ENCODE data around the gene PPARG.
"Not testable (repeated sequence)": the region's sequence is repeated elsewhere in the genome, so short reads cannot be mapped to it uniquely, and the experiment has no call there.

The PPARG gene

GRCh38 chr3:12461097-12461649, 172.3 kb downstream of the PPARG start:
- no peak for DNase-seq (ENCODE audit: low read depth)

DNA sequence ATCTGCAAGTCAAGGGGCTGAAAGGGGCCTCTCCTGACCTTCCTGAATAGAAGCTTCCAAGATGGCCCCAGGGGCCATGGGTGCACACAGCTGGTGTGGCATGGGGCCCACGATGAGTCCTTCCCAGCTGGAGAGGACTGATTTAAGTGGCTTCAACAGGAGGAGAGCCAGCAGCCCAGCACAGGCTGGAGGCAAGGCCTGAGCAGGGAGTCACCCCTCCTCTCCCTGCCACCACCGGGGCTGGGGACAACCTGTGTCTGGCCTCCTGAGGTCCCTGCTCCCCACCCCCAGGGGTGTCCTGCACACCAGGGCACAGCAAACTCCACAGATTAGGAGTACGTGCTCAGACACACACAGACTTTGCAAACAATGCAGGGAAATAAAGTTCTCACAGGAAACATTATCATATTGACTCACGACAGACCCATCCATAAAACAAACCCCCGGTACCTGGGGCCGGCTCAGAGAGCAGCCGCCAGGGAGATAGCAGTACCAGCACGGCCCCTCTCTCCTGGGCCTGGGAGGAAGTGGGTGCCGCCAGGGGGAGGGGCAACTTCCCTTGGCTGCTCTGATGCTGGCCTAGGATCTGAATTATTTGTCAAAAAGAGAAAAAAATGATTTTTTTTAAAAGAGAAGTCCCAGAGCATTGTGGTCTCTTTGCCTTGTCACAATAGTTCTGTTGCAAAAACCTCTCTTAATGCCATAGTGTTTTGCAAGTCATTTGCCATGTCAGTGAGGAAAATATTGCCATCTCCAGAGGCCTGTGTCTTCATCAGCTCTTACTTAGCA, 173.5 kb downstream of the PPARG start:
- no peak for DNase-seq (ENCODE audit: low read depth)

DNA sequence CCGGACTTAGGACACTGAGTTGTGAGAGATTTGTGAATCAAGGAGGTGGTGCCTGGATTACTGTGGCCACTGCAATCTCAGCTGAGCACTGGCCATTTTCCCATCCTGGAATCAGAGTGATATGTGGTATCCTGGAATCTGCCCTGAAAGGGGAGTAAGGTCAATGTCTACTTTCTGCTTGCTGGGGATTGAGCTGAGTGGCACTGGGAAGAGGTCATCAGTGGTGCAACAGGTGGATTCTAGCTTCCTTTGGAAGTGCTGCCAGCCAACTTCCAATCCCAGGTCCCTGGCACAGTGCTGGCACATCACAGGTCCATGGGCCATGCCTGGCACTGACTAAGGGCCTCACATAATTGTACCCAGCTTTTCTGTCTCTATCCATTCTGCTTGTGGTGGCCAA, 174.8 kb downstream of the PPARG start:
- DNase-seq (ENCODE audit: low read depth), result no peak

GRCh38 chr3:12464181-12464580, 175.3 kb downstream of the PPARG start:
- no peak for DNase-seq (ENCODE audit: low read depth)

GRCh38 chr3:12465151-12465835, 176.4 kb downstream of the PPARG start:
- no peak for DNase-seq (ENCODE audit: low read depth)

DNA sequence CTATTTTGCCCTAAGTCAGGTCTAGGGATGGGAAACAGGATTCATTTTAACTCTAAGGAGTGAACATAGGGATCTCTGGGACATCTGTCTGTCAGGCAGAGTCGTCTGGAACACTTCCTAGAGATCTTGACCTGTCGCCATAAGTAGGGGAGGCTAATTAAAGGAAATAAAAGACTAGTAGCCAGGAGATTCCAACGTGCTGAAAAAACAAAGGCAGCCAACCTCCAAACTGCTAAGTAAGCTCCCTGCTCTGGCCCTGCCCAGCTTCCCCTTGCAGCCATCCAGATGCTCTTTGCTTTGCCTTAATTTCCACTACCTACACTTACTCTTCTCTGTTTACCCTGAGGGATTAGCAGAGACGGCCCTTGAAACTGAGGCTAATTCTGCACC, 177.0 kb downstream of the PPARG start:
- no peak for DNase-seq (ENCODE audit: low read depth)

GRCh38 chr3:12467746-12468145, 178.9 kb downstream of the PPARG start:
- DNase-seq (ENCODE audit: low read depth), result no peak

- DNase-seq (ENCODE audit: low read depth), result no peak
Measured at GRCh38 chr3:12468276-12468675, 179.4 kb downstream of the PPARG start.

DNA sequence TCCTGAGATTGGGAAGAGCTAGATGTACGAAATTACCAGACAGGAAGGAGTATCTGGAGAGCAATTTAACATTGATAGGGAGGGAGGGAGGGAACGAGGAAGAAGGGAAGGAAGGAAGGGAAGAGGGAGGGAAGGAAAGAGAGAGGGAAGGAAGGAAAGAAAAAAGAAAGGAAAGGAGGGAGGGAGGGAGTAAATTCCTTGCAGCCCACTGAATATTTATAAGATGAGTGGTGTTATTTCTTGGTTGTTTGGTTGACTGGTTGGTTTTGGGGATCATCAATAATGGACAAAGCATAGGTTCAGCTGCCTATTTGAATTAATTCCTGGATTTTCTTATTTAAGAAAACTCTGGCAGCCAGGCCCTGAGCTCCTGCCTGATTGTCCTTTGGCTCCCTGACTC, 179.9 kb downstream of the PPARG start:
- no peak for DNase-seq (ENCODE audit: low read depth)

DNA sequence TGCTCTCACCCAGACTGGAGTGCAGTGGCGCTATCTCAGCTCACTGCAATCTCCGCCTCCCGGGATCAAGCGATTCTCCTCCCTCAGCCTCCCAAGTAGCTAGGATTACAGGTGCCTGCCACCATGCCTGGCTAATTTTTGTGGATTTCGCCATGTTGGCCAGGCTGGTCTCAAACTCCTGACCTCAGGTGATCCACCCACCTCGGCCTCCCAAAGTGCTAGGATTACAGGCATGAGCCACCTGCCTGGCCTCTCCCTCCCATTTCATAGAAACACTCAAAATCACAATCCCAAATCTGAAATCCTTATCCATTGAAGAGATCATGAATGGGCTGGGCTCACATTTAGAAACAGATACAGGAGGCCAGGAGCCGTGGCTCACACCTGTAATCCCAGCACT, 180.4 kb downstream of the PPARG start:
- DNase-seq (ENCODE audit: low read depth), result not testable (repeated sequence)

DNA sequence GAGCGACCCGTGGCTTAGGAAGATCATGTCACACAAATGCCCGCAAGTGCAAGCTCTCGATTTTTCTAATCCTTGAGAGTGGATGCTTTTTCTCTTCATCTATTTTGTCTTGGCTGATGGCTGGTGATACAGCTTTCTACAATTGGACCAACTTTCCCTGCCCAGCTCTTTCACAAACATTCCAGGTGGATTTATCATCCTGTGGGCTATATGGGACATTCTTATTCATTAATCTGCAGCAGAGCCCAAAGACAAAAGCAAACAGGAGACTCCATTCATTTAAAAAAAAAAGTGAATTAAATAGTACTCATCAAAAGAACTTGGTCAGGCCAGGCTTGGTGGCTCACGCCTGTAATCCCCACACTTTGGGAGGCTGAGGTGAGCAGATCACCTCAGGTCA, 181.2 kb downstream of the PPARG start:
- no peak for DNase-seq (ENCODE audit: low read depth)

DNA sequence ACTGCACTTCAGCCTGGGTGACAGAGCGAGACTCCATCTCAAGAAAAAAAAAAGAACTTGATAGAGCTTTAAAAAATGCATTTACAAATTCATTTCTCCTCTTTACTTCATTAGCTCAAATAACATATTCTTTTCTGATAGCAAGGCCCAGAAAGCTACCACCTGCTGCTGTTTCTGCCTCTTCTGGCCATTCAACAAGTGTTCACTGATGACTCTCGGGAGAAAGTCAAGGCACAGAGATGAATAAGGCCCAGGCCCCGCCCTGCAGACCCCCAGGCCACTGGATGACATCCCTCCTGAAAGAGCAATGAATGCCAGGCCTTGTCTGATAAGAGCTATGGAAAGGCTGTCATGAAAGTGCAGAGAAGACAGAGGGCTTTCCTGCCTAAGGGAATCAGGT, 181.8 kb downstream of the PPARG start:
- DNase-seq (ENCODE audit: low read depth), result no peak

- DNase-seq (ENCODE audit: low read depth), result no peak
Measured at GRCh38 chr3:12471241-12471640, 182.4 kb downstream of the PPARG start.

DNA sequence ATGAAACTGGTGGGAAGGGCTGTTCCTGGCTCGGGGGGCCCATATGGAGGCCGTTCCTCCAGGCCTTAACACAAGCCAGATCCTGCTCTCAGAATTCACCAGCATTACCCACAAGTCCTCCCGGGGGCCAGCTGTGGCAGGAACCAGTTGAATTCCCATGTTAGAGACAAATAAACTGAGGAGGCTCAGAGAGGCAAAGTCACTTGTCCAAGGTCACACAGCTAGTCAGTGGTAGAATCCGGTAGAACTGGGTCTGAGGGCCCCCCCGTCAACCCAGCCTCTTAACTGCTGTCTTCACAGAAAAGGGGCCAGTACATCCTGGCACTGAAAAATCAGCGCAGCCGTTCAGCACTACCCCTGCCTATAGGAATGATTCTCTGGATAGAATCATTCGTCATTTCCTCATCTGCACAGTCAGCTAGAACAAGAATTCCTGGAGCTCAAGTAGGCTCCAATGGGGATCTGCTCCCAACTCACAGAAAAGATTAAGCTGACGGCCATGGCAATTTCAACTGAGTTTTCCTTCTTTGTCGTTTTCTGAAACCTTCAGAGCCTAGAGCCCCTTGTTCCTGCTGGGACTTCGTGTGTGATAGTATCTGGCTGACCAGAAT, 183.2 kb downstream of the PPARG start:
- DNase-seq (ENCODE audit: low read depth), result no peak

GRCh38 chr3:12472796-12473195, 183.9 kb downstream of the PPARG start:
- no peak for DNase-seq (ENCODE audit: low read depth)

DNA sequence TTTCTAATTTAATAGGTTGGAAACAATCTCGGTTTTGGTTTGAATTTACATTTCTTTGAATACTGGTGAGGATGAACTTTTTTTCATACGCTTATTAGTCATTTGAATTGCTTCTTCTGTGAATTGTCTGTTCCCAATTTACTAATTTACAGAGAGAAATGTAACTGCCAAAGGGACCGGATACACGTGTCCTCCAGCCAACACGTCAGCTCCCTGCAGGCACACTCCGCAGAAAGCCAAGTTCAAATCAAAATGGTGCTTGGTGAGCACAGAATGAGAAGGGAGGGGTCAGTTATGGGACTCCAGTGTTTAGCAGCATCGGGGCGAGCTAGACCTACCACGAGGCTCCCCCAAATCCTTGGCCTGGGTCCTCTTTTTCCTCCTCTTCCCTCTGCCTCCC, 184.6 kb downstream of the PPARG start:
- DNase-seq (ENCODE audit: low read depth), result no peak

- DNase-seq (ENCODE audit: low read depth), result no peak
Measured at GRCh38 chr3:12476238-12476897, 187.5 kb downstream of the PPARG start.

DNA sequence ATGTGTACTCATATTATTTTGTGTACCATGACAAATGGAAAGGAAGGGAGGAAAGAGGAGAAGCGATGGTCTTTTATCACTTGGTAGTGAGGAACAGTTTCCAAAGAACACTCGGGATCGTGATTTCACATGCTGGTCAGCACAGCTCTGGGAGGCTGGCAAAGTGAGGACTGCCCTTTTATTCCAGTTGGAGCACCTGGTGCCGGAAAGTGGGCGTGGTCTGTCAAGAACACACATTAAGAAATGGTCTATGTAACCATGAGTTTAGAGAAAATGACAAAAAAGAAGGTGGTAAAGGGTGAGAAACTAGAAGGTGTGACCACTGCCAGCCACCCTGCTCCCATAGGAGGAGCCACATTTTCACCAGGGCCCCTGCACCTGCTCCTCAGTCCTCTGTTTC, 188.4 kb downstream of the PPARG start:
- no peak for DNase-seq (ENCODE audit: low read depth)

DNA sequence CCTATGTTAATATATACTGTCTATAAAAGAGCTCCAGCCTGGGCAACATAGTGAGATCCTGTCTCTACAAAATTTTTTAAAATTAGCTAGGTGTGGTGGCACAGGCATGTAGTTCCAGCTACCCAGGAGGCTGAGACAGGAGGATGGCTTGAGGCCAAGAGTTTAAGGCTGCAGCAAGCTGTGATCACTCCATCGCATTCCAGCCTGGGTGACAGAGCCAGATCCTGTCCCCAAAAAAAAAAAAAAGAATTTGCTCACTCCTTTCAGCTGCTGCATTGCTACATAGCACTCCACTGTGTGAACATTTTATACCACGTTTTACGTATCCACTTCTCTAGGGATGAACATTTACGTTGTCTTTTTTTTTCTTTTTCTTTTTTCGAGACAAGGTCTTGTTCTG, 189.5 kb downstream of the PPARG start:
- no peak for DNase-seq (ENCODE audit: low read depth)

GRCh38 chr3:12479198-12479597, 190.3 kb downstream of the PPARG start:
- not testable (repeated sequence) for DNase-seq (ENCODE audit: low read depth)

DNA sequence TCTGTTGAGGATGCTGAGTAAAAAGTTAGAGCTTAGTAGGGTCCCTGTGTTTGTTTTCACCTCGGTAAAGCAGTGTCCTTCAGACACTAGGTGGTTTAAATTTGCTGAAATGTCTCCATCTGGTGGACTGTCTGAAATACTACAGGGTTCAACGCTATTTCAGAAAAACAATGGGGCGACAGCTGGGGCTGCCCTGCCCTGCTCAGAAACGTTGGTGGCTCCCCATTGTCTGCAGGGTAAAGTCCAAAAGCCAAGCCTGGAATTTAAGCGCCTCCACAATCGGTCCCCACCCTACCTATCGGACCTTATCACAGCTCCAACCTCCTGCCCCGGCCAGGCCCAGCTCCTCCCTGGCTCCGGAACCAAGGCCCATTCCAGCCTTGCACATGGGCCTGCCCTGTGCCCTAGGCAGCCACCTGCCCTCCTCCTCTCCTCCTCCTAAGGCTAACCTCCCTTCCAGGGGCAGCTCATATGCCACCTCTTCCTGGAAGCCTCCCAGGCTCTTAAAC, 191.1 kb downstream of the PPARG start:
- peak; percentile 4 for DNase-seq (ENCODE audit: low read depth)

GRCh38 chr3:12483410-12483809, 194.5 kb downstream of the PPARG start:
- DNase-seq (ENCODE audit: low read depth), result no peak
